ENCODE data around the gene GCNT4.

Gene GCNT4

GRCh38 chr5:75051217-75051751, 1.1 kb downstream of the GCNT4 start:
- peak in 1 of 3 donors; percentile 14 for DNase-seq (ENCODE audit: low read depth in 3 of 3)

- no peak for DNase-seq (ENCODE audit: low read depth in 3 of 3)
These were observed 1.9 kb downstream of the GCNT4 start for GRCh38 chr5:75050415-75050814.

GRCh38 chr5:75049456-75050351, 2.7 kb downstream of the GCNT4 start:
- peak in 2 of 3 donors; percentile 33 to 66 for DNase-seq (ENCODE audit: low read depth in 3 of 3)

- no peak for DNase-seq (ENCODE audit: low read depth in 3 of 3)
These were observed 3.9 kb downstream of the GCNT4 start for GRCh38 chr5:75048457-75048953.

GRCh38 chr5:75047356-75047755, 5.0 kb downstream of the GCNT4 start:
- no peak for DNase-seq (ENCODE audit: low read depth in 3 of 3)

- DNase-seq (ENCODE audit: low read depth in 3 of 3), result no peak
These were observed 5.8 kb downstream of the GCNT4 start for GRCh38 chr5:75046366-75047142.

GRCh38 chr5:75045071-75045470, 7.3 kb downstream of the GCNT4 start:
- DNase-seq (ENCODE audit: low read depth in 3 of 3), result no peak

- no peak for DNase-seq (ENCODE audit: low read depth in 3 of 3)
These were observed 8.0 kb downstream of the GCNT4 start for GRCh38 chr5:75044406-75044805.

GRCh38 chr5:75043633-75044264, 8.6 kb downstream of the GCNT4 start:
- no peak for DNase-seq (ENCODE audit: low read depth in 3 of 3)

GRCh38 chr5:75042522-75042921, 9.8 kb downstream of the GCNT4 start:
- no peak for DNase-seq (ENCODE audit: low read depth in 3 of 3)

- no peak for DNase-seq (ENCODE audit: low read depth in 3 of 3)
These were observed 11.4 kb downstream of the GCNT4 start for GRCh38 chr5:75040973-75041372.

- DNase-seq (ENCODE audit: low read depth in 3 of 3), result peak in 1 of 3 donors; percentile 23
These were observed 15.3 kb downstream of the GCNT4 start for GRCh38 chr5:75037106-75037505.

GRCh38 chr5:75034137-75034739, 18.1 kb downstream of the GCNT4 start:
- DNase-seq (ENCODE audit: low read depth in 3 of 3), result peak in 1 of 3 donors; percentile 14

- DNase-seq (ENCODE audit: low read depth in 3 of 3), result no peak
These were observed 21.0 kb downstream of the GCNT4 start for GRCh38 chr5:75031366-75031765.

GRCh38 chr5:75028090-75028489, 24.3 kb downstream of the GCNT4 start:
- DNase-seq (ENCODE audit: low read depth in 3 of 3), result no peak

- no peak for DNase-seq (ENCODE audit: low read depth in 3 of 3)
These were observed 28.8 kb downstream of the GCNT4 start for GRCh38 chr5:75023368-75024159.

- no peak for DNase-seq (ENCODE audit: low read depth in 3 of 3)
These were observed 30.6 kb downstream of the GCNT4 start for GRCh38 chr5:75021800-75022199.

GRCh38 chr5:75021219-75021618, 31.1 kb downstream of the GCNT4 start:
- DNase-seq (ENCODE audit: low read depth in 3 of 3), result no peak

- no peak for DNase-seq (ENCODE audit: low read depth in 3 of 3)
These were observed 32.2 kb downstream of the GCNT4 start for GRCh38 chr5:75020016-75020656.
